Spleen (tissue), 7 donors: ENCODE measurements around the gene IFNLR1.

Experiments used
- POLR2A ChIP-seq, 3 donors: fragments of 450-650 bp; IDR thresholded peaks; one replicate each; pipeline ENCODE4 v1.5.1; 2017; ENCODE audit warnings: antibody characterized with exemption in 3 of 3, mild to moderate bottlenecking in 1 of 3
- TF ChIP-seq, protein P1 (sequence below), 11 experiments: fragments of 200-600 bp in 7 of 11; fragments of 450-650 bp in 4 of 11; sonication (generic) in 4 of 11; IDR thresholded peaks in 8 of 11; conservative IDR thresholded peaks in 3 of 11; 1 replicate in 7 of 11; 2 replicates in 4 of 11; pipeline versions ENCODE4 v1.4.0 to v1.8.0; 2016 to 2021; ENCODE audit warnings: antibody characterized with exemption in 11 of 11, inconsistent platforms in 4 of 11, mild to moderate bottlenecking in 1 of 11
- donor health status: DM: no; HTN: no; CAD: no; lungs with moderate emphysema.
- donor health status: DM: no; HTN: no; CAD: no.
- donor health status: DM: no; HTN: no; CAD: no.

DNA sequence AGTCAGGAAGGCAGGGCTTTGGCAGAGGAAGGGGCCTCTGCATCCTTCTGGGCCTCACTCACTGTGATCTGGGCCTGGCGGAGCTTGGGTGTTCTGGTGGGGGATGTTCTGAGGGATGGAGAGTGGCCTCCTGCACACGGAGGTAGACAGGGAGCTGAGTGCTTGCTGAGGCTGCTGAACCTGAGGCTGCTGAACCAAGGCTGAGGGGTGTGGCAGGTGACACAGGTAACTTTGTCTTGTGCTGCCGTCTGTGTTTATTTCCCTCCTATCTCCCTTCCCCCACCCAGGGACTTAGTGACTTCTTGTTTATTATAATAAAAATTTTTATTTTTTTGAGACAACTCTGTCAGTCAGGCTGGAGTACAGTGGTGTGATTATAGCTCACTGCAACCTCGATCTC, 37.7 kb upstream of the IFNLR1 start:
- TF ChIP-seq POLR2A (IDR thresholded peaks at IDR 0.05) = no peak
- TF ChIP-seq, protein P1, sequence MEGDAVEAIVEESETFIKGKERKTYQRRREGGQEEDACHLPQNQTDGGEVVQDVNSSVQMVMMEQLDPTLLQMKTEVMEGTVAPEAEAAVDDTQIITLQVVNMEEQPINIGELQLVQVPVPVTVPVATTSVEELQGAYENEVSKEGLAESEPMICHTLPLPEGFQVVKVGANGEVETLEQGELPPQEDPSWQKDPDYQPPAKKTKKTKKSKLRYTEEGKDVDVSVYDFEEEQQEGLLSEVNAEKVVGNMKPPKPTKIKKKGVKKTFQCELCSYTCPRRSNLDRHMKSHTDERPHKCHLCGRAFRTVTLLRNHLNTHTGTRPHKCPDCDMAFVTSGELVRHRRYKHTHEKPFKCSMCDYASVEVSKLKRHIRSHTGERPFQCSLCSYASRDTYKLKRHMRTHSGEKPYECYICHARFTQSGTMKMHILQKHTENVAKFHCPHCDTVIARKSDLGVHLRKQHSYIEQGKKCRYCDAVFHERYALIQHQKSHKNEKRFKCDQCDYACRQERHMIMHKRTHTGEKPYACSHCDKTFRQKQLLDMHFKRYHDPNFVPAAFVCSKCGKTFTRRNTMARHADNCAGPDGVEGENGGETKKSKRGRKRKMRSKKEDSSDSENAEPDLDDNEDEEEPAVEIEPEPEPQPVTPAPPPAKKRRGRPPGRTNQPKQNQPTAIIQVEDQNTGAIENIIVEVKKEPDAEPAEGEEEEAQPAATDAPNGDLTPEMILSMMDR (IDR thresholded peaks at IDR 0.05 in 8 of 11, conservative IDR thresholded peaks at IDR 0.05 in 3 of 11) = no peak
